Left lung (tissue), 10 donors: ENCODE measurements around the gene RNPC3. TPM values are rescaled to one million over a fixed set of nuclear protein-coding genes. Genes with fewer than 3 reads are reported as not detected.
"Not testable (repeated sequence)": the region's sequence is repeated elsewhere in the genome, so short reads cannot be mapped to it uniquely, and the experiment has no call there.

ENCODE experiments used
- ATAC-seq: fragments of 200-7000 bp; cut with Tn5 transposase; one replicate; pipeline ENCODE4 v1.9.1; 2020; ENCODE audit warnings: moderate library complexity
- DNase-seq, 4 donors: peaks; one replicate each; pipeline ENCODE4 v3.0.0-alpha.2; 2013 to 2020
- H3K27ac ChIP-seq, 2 donors: fragments of 200-600 bp; sonication (generic) in 1 of 2; one replicate each; pipeline versions ENCODE4 v1.5.0 to v1.8.0; 2020 to 2021
- H3K27me3 ChIP-seq, 2 donors: fragments of 200-600 bp; sonication (generic) in 1 of 2; one replicate each; pipeline versions ENCODE4 v1.5.0 to v1.8.0; 2020 to 2021
- H3K36me3 ChIP-seq, 2 donors: fragments of 200-600 bp; sonication (generic) in 1 of 2; one replicate each; pipeline versions ENCODE4 v1.5.0 to v1.8.0; 2020 to 2021
- H3K4me1 ChIP-seq, 2 donors: fragments of 200-600 bp; one replicate each; pipeline ENCODE4 v1.8.0; 2021
- H3K4me3 ChIP-seq, 2 donors: fragments of 200-600 bp; sonication (generic) in 1 of 2; one replicate each; pipeline versions ENCODE4 v1.5.0 to v1.8.0; 2020 to 2021; ENCODE audit warnings: mild to moderate bottlenecking in 1 of 2
- H3K9me3 ChIP-seq, 2 donors: fragments of 200-600 bp; sonication (generic) in 1 of 2; one replicate each; pipeline versions ENCODE4 v1.5.0 to v1.8.0; 2020 to 2021
- CTCF ChIP-seq, 2 donors: fragments of 200-600 bp; sonication (generic) in 1 of 2; IDR thresholded peaks; one replicate each; pipeline versions ENCODE4 v1.5.0 to v1.8.0; 2021; ENCODE audit warnings: antibody characterized with exemption in 2 of 2
- intact Hi-C, 2 donors: fragments of 100-400 bp; cut with DNase I; formaldehyde crosslinking; loops; one replicate each; pipeline versions ENCODE4 v1.11.2 to v1.14.2; 2022
- polyA plus RNA-seq, 6 donors: library from polyadenylated mRNA; unstranded; fragments of 120-200 nt; gene quantifications; one replicate each; pipeline ENCODE4 v1.2.1, GENCODE V29; 2013; ENCODE audit not compliant: insufficient read length in 6 of 6
- total RNA-seq, 2 donors: library from RNA; stranded (reverse); fragmentation: NEBNext Ultra II Directional; extraction: Animal tissue kit (Norgen Biotek cat#: 25700); gene quantifications; one replicate each; pipeline ENCODE4 v1.2.1, GENCODE V29; 2021
- donor health status: DM: no; HTN: yes; CAD: no.
- donor health status: DM: no; HTN: no; CAD: no.

RNPC3 gene
- total and polyA plus RNA-seq, 8 donors: 21.2 to 75.6 (median 58.0) TPM

DNA sequence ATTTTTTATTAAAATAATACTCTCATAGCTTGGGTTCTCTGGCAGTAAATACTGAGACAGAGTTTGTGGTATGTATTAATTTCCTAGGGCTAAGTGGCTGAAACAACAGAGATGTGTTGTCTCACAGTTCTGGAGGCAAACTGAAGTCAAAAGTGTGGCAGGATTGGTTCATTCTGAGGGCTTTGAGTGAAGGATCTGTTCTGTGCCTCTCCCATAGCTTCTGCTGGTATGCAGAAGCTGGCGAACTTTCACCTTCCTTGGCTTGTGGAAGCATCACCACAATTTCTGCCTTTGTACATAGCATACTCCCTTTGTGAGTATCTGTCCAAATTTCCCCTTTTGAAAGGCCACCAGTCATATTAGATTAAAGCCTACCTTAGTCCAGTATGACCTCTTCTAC, 21.0 kb downstream of the RNPC3 start:
- TF ChIP-seq CTCF (IDR thresholded peaks at IDR 0.05): no peak
- Histone ChIP-seq H3K36me3 (peaks cover 0 to 100% of the 10 kb centered on the region in 2 donors), H3K4me1 (no peaks in the 10 kb centered on the region), H3K9me3 (no peaks in the 10 kb centered on the region), H3K27me3 (no peaks in the 10 kb centered on the region), H3K4me3 (no peak overlapping the region), H3K27ac (no peak overlapping the region)
- intact Hi-C loops: no loop called here
- ATAC-seq (no peak), DNase-seq (no peak)

- Histone ChIP-seq H3K27ac (no peak overlapping the region), H3K4me1 (no peaks in the 10 kb centered on the region), H3K36me3 (peaks cover 0 to 100% of the 10 kb centered on the region in 2 donors), H3K9me3 (no peaks in the 10 kb centered on the region), H3K27me3 (no peaks in the 10 kb centered on the region), H3K4me3 (no peak overlapping the region)
- peak in 1 of 4 donors; percentile 27 for DNase-seq
- intact Hi-C loops: no loop called here
- no peak for TF ChIP-seq CTCF (IDR thresholded peaks at IDR 0.05)
- ATAC-seq: no peak
Observed at GRCh38 chr1:103547840-103548239, 22.3 kb downstream of the RNPC3 start.

DNA sequence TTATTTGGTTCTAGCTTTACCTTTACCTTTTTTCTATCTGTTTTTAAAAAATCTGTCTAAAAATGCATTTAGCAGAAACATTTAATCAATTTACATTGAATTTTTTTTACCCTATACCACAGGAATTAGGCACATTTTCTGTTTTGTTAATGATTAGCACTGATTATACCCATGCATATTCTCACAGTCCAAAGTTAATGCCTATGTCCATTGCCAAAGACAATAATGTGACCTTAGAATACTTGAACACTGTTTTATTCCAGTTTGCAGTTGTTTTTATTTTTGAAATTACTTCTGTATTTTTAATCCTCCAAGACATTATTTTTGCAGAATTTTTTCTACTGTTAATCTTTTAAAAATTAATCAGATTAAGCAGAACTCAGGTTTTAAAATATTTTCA, 34.9 kb downstream of the RNPC3 start:
- ATAC-seq (no peak), DNase-seq (no peak)
- H3K4me1 ChIP-seq: peaks cover 0 to 7% of the 10 kb centered on the region in 2 donors
- H3K36me3 ChIP-seq: peaks cover 0 to 15% of the 10 kb centered on the region in 2 donors
- no peak overlapping the region for H3K27ac ChIP-seq
- intact Hi-C loops: no loop called here
- TF ChIP-seq CTCF (IDR thresholded peaks at IDR 0.05): no peak
- no peaks in the 10 kb centered on the region for H3K9me3 ChIP-seq
- H3K27me3 ChIP-seq: no peaks in the 10 kb centered on the region
- H3K4me3 ChIP-seq: no peak overlapping the region

DNA sequence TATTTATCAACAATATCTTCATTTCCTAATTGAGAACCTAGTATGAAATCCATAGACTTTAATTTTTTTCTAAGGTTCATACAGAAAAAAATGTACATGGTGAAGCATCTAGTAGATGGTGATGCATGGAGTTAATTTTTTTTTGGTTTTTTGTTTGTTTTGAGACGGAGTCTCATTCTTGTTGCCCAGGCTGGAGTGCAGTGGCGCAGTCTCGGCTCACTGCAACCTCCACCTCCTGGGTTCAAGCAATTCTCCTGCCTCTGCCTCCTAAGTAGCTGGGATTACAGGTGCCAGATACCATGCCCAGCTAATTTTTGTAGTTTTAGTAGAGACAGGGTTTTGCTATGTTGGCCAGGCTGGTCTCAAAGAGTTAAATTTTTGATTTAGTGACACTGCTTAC, 35.6 kb downstream of the RNPC3 start:
- H3K27ac ChIP-seq: peak overlapping the region in 1 of 2 donors; percentile 73

GRCh38 chr1:103561643-103562395, 36.3 kb downstream of the RNPC3 start:
- intact Hi-C loops: no loop called here
- peaks cover 0 to 7% of the 10 kb centered on the region in 2 donors for H3K4me1 ChIP-seq
- H3K9me3 ChIP-seq: no peaks in the 10 kb centered on the region
- DNase-seq (peak in 1 of 4 donors; percentile 20), ATAC-seq (peak; percentile 74)
- peak overlapping the region; percentile 73 to 75 for H3K27ac ChIP-seq
- H3K27me3 ChIP-seq: no peaks in the 10 kb centered on the region
- peaks cover 0 to 5% of the 10 kb centered on the region in 2 donors for H3K36me3 ChIP-seq
- no peak for TF ChIP-seq CTCF (IDR thresholded peaks at IDR 0.05)
- H3K4me3 ChIP-seq: no peak overlapping the region

More for the DNA sequence above, 35.6 kb downstream of the RNPC3 start:
- DNase-seq, ATAC-seq, H3K9me3 ChIP-seq, intact Hi-C loops, H3K27me3 ChIP-seq, H3K4me3 ChIP-seq, H3K36me3 ChIP-seq, H3K4me1 ChIP-seq: not testable (repeated sequence)
